WI38 (cell line): ENCODE data around the gene TCF7.
A peak's percentile ranks its signal among the peaks of the same experiment; 100 is the strongest.

ENCODE experiments used
- H3K4me3 ChIP-seq: 2 replicates; pipeline ENCODE4 v1.5.1; 2011; ENCODE audit warnings: low read depth, mild to moderate bottlenecking, control low read depth, low read length
- TF ChIP-seq, protein P1 (sequence below): IDR thresholded peaks from 2 replicates; pipeline ENCODE4 v1.5.1; 2012; ENCODE audit warnings: low read depth, mild to moderate bottlenecking, control low read depth, low read length

The TCF7 gene

DNA sequence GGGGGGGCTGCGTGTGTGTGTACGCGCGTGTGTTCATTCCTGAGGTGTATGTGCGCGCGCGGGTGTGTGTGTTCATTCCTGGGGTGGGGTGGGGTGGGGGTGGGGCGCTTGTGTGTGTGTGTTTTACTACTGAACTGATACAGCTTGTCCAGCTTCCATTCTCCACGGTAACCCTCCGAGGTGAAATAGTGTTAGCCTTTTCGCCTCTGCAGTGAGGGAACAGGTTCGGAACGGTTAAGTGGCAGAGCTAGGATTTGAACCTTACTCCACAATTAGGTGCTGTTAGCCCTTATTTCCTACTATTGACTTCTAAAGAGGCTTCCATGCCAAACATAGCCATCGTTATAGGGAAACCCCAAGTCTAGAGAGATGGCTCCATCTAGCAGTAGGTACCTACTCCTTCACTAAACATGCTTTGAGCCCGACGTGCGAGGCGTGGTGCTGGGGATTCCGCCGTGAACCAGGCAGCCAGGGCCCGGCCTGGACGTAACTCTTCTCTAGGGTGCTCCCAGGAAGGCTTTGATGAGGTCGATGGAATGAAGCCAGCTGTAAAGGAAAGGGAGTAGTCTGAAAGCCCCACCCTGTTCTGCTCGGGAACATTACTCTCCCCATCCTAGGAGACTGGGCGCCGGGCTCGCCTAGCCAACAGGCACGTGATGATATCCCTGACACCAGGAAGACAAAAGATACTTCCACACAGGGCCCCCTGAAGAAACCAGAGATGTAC lies 63.1 kb downstream of the TCF7 start:
- H3K4me3 ChIP-seq: peak overlapping the region; percentile 92
- TF ChIP-seq, protein P1, sequence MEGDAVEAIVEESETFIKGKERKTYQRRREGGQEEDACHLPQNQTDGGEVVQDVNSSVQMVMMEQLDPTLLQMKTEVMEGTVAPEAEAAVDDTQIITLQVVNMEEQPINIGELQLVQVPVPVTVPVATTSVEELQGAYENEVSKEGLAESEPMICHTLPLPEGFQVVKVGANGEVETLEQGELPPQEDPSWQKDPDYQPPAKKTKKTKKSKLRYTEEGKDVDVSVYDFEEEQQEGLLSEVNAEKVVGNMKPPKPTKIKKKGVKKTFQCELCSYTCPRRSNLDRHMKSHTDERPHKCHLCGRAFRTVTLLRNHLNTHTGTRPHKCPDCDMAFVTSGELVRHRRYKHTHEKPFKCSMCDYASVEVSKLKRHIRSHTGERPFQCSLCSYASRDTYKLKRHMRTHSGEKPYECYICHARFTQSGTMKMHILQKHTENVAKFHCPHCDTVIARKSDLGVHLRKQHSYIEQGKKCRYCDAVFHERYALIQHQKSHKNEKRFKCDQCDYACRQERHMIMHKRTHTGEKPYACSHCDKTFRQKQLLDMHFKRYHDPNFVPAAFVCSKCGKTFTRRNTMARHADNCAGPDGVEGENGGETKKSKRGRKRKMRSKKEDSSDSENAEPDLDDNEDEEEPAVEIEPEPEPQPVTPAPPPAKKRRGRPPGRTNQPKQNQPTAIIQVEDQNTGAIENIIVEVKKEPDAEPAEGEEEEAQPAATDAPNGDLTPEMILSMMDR: no peak

DNA sequence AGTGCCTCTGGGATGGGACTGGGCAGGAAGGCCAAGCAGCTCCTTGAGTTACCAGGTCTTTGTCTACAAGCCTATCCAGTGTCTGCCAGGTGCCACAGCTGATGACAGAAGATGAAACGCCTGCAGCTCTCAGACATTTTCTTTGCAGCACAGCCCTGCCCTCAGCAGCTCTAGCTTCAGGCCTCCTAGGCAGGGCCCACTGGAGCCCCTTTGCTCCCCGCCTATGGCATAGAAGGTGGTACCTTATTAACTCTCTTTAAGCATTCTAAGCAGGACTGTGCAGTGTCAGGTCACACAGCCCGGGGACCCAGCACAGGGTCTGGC lies 63.6 kb downstream of the TCF7 start:
- TF ChIP-seq, protein P1: no peak
- no peak overlapping the region for H3K4me3 ChIP-seq

DNA sequence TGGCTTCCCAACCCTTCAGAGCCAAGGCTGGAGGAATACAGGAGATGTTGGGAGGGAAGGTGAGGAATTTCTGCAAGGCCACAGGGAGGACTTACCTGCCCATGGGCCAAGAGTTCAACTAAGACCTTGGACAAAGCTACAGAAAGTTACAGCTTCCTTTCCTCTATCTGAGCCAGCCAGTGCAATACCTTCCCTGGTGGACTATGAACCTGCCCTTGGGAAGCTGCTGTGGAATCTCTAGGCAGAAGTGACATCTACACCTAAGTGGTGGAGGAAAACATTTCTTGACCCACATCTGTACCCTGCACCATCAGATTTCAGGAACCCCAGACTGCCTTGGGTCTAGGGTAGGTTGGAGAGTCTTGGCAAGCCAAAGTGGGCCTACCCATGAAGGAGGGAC lies 69.0 kb downstream of the TCF7 start:
- TF ChIP-seq, protein P1: no peak
- H3K4me3 ChIP-seq: no peak overlapping the region

DNA sequence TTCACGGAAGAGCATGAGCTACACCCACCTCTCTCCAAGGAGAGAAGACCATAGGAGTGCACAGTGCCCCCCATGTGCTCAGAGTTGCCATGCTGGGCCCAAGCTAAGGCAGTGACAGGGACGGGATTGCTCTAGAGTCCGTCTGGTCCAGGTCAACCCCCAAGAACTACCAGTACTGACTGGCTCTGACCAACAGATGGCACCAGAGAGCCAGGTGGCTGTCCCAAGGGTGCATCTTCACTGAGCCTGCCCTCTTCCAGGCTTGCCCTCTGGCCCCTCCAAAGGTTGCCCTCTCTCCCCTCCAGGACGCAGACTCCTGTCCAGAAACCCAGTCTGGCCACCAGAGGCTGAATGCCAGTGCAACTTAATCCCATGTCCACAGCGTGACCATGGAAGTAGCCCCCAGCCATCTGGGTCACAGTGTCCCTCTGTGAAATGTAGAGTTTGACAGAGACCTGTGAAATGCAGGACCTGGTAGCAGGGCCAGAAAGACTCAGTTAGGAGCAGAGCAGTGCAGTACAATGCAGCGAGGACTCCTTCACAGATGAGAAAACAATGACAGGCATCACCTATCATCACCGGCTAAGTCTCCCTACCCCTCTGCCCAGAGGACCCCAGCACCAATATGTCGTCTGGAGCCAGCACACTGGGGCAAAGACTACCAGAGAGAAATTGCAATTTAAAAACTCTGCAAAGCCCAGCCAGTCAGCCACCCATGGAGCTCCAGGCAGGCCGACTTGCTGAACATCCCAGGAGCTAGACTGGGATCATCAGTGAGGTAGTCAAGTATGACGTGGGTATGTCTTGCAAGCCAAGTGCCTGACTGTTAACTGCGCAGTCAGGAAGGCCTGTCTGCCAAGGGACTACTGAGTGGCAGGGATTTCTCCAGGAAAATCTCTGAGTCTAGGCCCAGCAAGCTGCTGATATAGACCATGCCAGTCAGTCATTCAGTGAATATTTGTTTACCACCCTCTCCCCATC lies 70.0 kb downstream of the TCF7 start:
- TF ChIP-seq, protein P1: peak; percentile 91
- no peak overlapping the region for H3K4me3 ChIP-seq

DNA sequence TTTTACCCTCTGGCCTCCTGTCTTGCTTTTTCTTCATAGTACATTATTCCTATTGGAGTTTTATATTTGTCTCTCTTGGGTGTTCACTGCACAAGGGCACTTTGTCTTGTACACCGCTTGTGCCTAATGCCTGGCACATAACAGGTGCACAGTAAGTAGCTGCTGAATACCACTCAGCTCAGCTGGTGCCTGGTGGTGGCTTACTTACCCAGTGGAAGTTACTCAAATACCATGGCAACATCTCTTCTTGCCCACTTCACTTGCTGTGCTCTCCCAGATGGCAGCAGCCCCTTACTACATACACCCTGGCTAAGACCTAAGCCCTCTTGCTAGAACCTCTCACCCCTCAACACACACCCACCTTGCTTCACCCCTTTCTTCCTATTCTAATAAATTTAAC lies 73.6 kb downstream of the TCF7 start:
- H3K4me3 ChIP-seq: no peak overlapping the region
- TF ChIP-seq, protein P1: no peak

DNA sequence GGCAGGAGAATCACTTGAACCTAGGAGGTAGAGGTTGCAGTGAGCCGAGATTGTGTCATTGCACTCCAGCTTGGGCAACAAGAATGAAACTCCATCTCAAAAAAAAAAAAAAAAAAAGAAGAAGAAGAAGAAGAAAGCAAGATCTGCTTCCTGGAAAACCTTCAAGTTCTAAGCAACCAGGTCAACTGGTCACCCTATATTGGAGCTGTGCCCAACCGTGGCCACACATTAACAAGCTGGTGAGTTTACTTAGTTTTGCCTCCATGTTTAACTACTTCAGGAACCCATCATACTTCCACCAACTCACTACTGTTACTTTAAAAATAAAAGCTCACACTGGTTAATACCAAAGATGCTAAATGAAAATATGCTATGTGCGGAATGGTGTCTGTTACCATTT lies 74.5 kb downstream of the TCF7 start:
- TF ChIP-seq, protein P1: no peak
- no peak overlapping the region for H3K4me3 ChIP-seq

DNA sequence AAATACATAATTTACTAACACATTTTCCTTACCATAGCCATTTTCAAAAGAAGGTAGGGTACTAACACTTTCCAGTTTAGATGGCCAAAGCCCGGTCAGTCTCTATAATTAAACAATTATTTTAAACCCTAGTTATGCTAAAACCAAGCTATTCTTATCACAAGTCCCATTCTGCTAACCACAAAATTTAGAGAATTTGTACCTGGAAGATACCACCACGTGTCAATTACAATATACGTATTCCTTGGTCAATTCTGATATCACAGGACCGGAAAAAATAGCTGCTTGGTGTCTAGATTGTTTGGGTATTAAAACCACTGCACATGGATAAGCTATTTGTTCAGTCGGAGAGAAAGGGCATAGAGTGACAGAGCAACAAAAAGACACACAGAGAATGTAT lies 81.2 kb downstream of the TCF7 start:
- H3K4me3 ChIP-seq: no peak overlapping the region
- TF ChIP-seq, protein P1: no peak
